Neural cell (in vitro differentiated cells): ENCODE measurements around the gene HCN1. TPM values are rescaled to one million over a fixed set of nuclear protein-coding genes. Genes with fewer than 3 reads are reported as not detected.

Experiments
- H2AFZ ChIP-seq: fragments of 200-600, 300-800 bp; sonication (generic), shearing (Covaris generic); 2 replicates; pipeline ENCODE4 v1.6.0; 2014; ENCODE audit warnings: low read depth, mild to moderate bottlenecking, antibody characterized with exemption, low read length, moderate library complexity
- H3F3A ChIP-seq: fragments of 200-600 bp; shearing (Covaris generic); 2 replicates; pipeline ENCODE4 v1.6.1; 2016; ENCODE audit warnings: mild to moderate bottlenecking, moderate library complexity, mixed read lengths, antibody characterized with exemption, low read length; ENCODE audit not compliant: insufficient read depth, poor library complexity, severe bottlenecking
- H3K27ac ChIP-seq: fragments of 200-600, 300-800 bp; sonication (generic), shearing (Covaris generic); 2 replicates; pipeline ENCODE4 v1.5.1; 2014; ENCODE audit warnings: mild to moderate bottlenecking, low read length, moderate library complexity
- H3K27me3 ChIP-seq: fragments of 300-800, 200-600 bp; sonication (generic), shearing (Covaris generic); 2 replicates; pipeline ENCODE4 v1.6.0; 2014; ENCODE audit warnings: mild to moderate bottlenecking, low read depth, low read length, moderate library complexity; ENCODE audit not compliant: insufficient read depth
- H3K36me3 ChIP-seq: fragments of 300-800, 200-600 bp; sonication (generic), shearing (Covaris generic); 2 replicates; pipeline ENCODE4 v1.5.1; 2014; ENCODE audit warnings: mild to moderate bottlenecking, antibody characterized with exemption, low read length, moderate library complexity; ENCODE audit not compliant: insufficient read depth
- H3K4me2 ChIP-seq: fragments of 300-800, 200-600 bp; sonication (generic), shearing (Covaris generic); 2 replicates; pipeline ENCODE4 v1.6.0; 2014; ENCODE audit warnings: mild to moderate bottlenecking, low read length
- H3K4me3 ChIP-seq: fragments of 300-800, 200-600 bp; sonication (generic), shearing (Covaris generic); 2 replicates; pipeline ENCODE4 v1.5.1; 2014; ENCODE audit warnings: mild to moderate bottlenecking, low read length, moderate library complexity
- H3K79me2 ChIP-seq: fragments of 200-600 bp; shearing (Covaris generic); replicated peaks from 2 replicates; pipeline ENCODE4 v1.6.0; 2014; ENCODE audit warnings: mild to moderate bottlenecking, low read length, moderate library complexity; ENCODE audit not compliant: insufficient read depth
- H3K9ac ChIP-seq: fragments of 300-800, 200-600 bp; sonication (generic), shearing (Covaris generic); 2 replicates; pipeline ENCODE4 v1.6.1; 2016; ENCODE audit warnings: mild to moderate bottlenecking, low read length, mixed read lengths
- H3K9me2 ChIP-seq: fragments of 200-600 bp; shearing (Covaris generic); 2 replicates; pipeline ENCODE4 v1.6.1; 2016; ENCODE audit warnings: mild to moderate bottlenecking, low read length, mixed read lengths; ENCODE audit not compliant: insufficient read depth
- H3K9me3 ChIP-seq: fragments of 200-600, 300-800 bp; sonication (generic), shearing (Covaris generic); 2 replicates; pipeline ENCODE4 v1.6.1; 2016; ENCODE audit warnings: mild to moderate bottlenecking, mixed run types, low read length, moderate library complexity, mixed read lengths
- H4K20me1 ChIP-seq: fragments of 200-600 bp; shearing (Covaris generic); 2 replicates; pipeline ENCODE4 v1.6.1; 2016; ENCODE audit warnings: mild to moderate bottlenecking, mixed run types; ENCODE audit not compliant: insufficient read depth
- EP300 ChIP-seq: fragments of 450-650 bp; conservative IDR thresholded peaks from 2 replicates; pipeline ENCODE4 v1.6.1; 2014; ENCODE audit warnings: antibody characterized with exemption, mild to moderate bottlenecking, moderate library complexity; ENCODE audit not compliant: poor library complexity, severe bottlenecking
- EZH2 ChIP-seq: fragments of 200-600, 300-800 bp; shearing (Covaris generic), sonication (generic); IDR thresholded peaks from 2 replicates; pipeline ENCODE4 v1.6.1; 2014; ENCODE audit warnings: antibody characterized with exemption, low read length, borderline replicate concordance, mild to moderate bottlenecking; ENCODE audit not compliant: insufficient read depth, poor library complexity, severe bottlenecking
- MXI1 ChIP-seq: fragments of 450-650 bp; conservative IDR thresholded peaks from 2 replicates; pipeline ENCODE4 v1.6.1; 2014; ENCODE audit warnings: antibody characterized with exemption, mild to moderate bottlenecking; ENCODE audit not compliant: poor library complexity, severe bottlenecking
- POLR2AphosphoS5 ChIP-seq: IDR thresholded peaks from 2 replicates; pipeline ENCODE4 v1.6.1; 2012
- RAD21 ChIP-seq: fragments of 450-650 bp; conservative IDR thresholded peaks from 2 replicates; pipeline ENCODE4 v1.6.1; 2014; ENCODE audit warnings: antibody characterized with exemption, mild to moderate bottlenecking, moderate library complexity
- REST ChIP-seq: IDR thresholded peaks from 2 replicates; pipeline ENCODE4 v1.6.1; 2012; ENCODE audit warnings: borderline replicate concordance
- SMC3 ChIP-seq: fragments of 450-650 bp; conservative IDR thresholded peaks from 2 replicates; pipeline ENCODE4 v1.6.1; 2014; ENCODE audit warnings: antibody characterized with exemption, mild to moderate bottlenecking, moderate library complexity; ENCODE audit not compliant: poor library complexity
- TAF1 ChIP-seq: IDR thresholded peaks from 2 replicates; pipeline ENCODE4 v1.6.1; 2012; ENCODE audit warnings: low read depth
- polyA minus RNA-seq: library from RNA; depleted of rRNA, polyadenylated mRNA; stranded (reverse); fragments of >200 nt; gene quantifications from 2 replicates; pipeline ENCODE4 v1.2.3, GENCODE V29; 2014
- polyA plus RNA-seq: library from polyadenylated mRNA; depleted of rRNA; stranded (reverse); fragments of >200 nt; gene quantifications from 2 replicates; pipeline ENCODE4 v1.2.3, GENCODE V29; 2014
- TF ChIP-seq, protein P1 (sequence below): fragments of 450-650 bp; IDR thresholded peaks from 2 replicates; pipeline ENCODE4 v1.5.1; 2014; ENCODE audit warnings: antibody characterized with exemption, mild to moderate bottlenecking, moderate library complexity; ENCODE audit not compliant: poor library complexity, severe bottlenecking

HCN1 gene
- polyA plus RNA-seq (0.64 and 1.4 TPM in 2 replicates), polyA minus RNA-seq (8.8 and 10.4 TPM in 2 replicates)

- H2AFZ ChIP-seq = no peak within 1 kb of the TSS
- H3F3A ChIP-seq = peaks cover 5% of the 10 kb centered on the region
- H3K4me3 ChIP-seq = peak within 1 kb of the TSS; percentile 72
- H4K20me1 ChIP-seq = no peaks in the 10 kb centered on the region
- no peaks in the 10 kb centered on the region for H3K79me2 ChIP-seq
- H3K9me3 ChIP-seq = no peaks in the 10 kb centered on the region
- H3K36me3 ChIP-seq = no peaks in the 10 kb centered on the region
- no peak within 1 kb of the TSS for H3K27ac ChIP-seq
- peak within 1 kb of the TSS; percentile 54 for H3K9ac ChIP-seq
- H3K9me2 ChIP-seq = no peaks in the 10 kb centered on the region
- TF ChIP-seq POLR2AphosphoS5 (peak; percentile 51), SMC3 (peak; percentile 92), EP300 (no peak), RAD21 (peak; percentile 90), MXI1 (peak; percentile 67), REST (no peak)
- TF ChIP-seq, protein P1, sequence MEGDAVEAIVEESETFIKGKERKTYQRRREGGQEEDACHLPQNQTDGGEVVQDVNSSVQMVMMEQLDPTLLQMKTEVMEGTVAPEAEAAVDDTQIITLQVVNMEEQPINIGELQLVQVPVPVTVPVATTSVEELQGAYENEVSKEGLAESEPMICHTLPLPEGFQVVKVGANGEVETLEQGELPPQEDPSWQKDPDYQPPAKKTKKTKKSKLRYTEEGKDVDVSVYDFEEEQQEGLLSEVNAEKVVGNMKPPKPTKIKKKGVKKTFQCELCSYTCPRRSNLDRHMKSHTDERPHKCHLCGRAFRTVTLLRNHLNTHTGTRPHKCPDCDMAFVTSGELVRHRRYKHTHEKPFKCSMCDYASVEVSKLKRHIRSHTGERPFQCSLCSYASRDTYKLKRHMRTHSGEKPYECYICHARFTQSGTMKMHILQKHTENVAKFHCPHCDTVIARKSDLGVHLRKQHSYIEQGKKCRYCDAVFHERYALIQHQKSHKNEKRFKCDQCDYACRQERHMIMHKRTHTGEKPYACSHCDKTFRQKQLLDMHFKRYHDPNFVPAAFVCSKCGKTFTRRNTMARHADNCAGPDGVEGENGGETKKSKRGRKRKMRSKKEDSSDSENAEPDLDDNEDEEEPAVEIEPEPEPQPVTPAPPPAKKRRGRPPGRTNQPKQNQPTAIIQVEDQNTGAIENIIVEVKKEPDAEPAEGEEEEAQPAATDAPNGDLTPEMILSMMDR = peak; percentile 93
- peaks cover 29% of the 10 kb centered on the region for H3K27me3 ChIP-seq
- peak within 1 kb of the TSS; percentile 90 for H3K4me2 ChIP-seq
Observed at GRCh38 chr5:45696206-45696836, at the start of gene HCN1. HCN1 (minus strand) TSS chr5:45696380.

DNA sequence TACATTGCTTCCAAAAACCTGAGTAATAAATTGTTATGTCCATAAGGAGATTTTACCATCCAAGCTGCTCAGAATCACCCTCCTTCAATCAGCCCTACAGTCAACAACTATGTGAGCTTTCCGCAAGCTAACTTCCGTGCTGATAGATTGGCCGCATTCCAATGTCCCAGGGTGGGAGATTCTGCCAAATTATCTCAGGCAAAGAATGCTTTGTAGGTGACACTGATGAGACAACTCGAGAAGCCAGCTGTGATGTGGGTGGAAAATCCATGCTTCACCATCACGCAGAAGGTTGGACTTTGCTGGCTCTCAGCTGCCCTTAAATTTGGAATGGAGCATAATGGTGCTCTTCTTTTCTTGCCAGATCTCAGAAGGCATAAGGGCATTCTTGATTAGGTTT, 44.9 kb upstream of the HCN1 start:
- no peaks in the 10 kb centered on the region for H3K9me3 ChIP-seq
- no peaks in the 10 kb centered on the region for H3K27me3 ChIP-seq
- H3K9me2 ChIP-seq = no peaks in the 10 kb centered on the region
- H3F3A ChIP-seq = no peaks in the 10 kb centered on the region
- no peak overlapping the region for H3K9ac ChIP-seq
- TF ChIP-seq SMC3 (no peak), EP300 (no peak), EZH2 (no peak), POLR2AphosphoS5 (no peak), MXI1 (no peak), RAD21 (no peak), TAF1 (no peak), REST (no peak)
- TF ChIP-seq, protein P1 = no peak
- no peak overlapping the region for H3K4me2 ChIP-seq
- no peak overlapping the region for H3K4me3 ChIP-seq
- no peaks in the 10 kb centered on the region for H3K36me3 ChIP-seq
- H4K20me1 ChIP-seq = no peaks in the 10 kb centered on the region
- no peak overlapping the region for H2AFZ ChIP-seq
- H3K27ac ChIP-seq = no peak overlapping the region
- H3K79me2 ChIP-seq = no peaks in the 10 kb centered on the region
